Gastroesophageal sphincter (tissue), 3 donors: Measurements from ENCODE around the gene ADGRE3.

Experiments used
- CTCF ChIP-seq, 4 experiments: fragments of 200-600 bp in 2 of 4; fragments of 450-650 bp in 2 of 4; sonication (generic) in 1 of 4; IDR thresholded peaks; one replicate each; pipeline ENCODE4 v1.5.1; 2017 to 2019; ENCODE audit warnings: antibody characterized with exemption in 4 of 4, mild to moderate bottlenecking in 2 of 4, moderate library complexity in 2 of 4
- EP300 ChIP-seq: sonication (generic); formaldehyde crosslinking; IDR thresholded peaks from one replicate; pipeline ENCODE4 v1.6.1; 2017; ENCODE audit warnings: antibody characterized with exemption, mild to moderate bottlenecking
- POLR2A ChIP-seq, 2 donors: fragments of 450-650 bp; IDR thresholded peaks; one replicate each; pipeline ENCODE4 v1.6.1; 2017; ENCODE audit warnings: antibody characterized with exemption in 2 of 2, mild to moderate bottlenecking in 2 of 2, moderate library complexity in 1 of 2
- POLR2AphosphoS5 ChIP-seq: sonication (generic); formaldehyde crosslinking; IDR thresholded peaks from one replicate; pipeline ENCODE4 v1.6.1; 2017; ENCODE audit warnings: antibody characterized with exemption

- TF ChIP-seq CTCF (IDR thresholded peaks at IDR 0.05) (no peak), POLR2A (IDR thresholded peaks at IDR 0.05) (no peak), POLR2AphosphoS5 (no peak), EP300 (no peak)
Measured at GRCh38 chr19:14672188-14672872, 2.3 kb downstream of the ADGRE3 start.
